GM12878 (cell line): Measurements from ENCODE around the gene TRIP11. TPM values are rescaled to one million over a fixed set of nuclear protein-coding genes. Genes with fewer than 3 reads are reported as not detected.

ENCODE experiments used
- ATAC-seq: fragments of 200-7000 bp; cut with Tn5 transposase; 3 replicates; pipeline ENCODE4 v1.9.1; 2020; ENCODE audit warnings: mild to moderate bottlenecking, moderate library complexity
- BruUV-seq: library from RNA; stranded (reverse); fragments of 400-500 nt; replicated peaks from 2 replicates; lab custom pipeline; 2021; lab: Mats Ljungman, UMichigan
- CTCF ChIA-PET: fragments of 300-600 bp; sonication (Branson Sonifier 250); formaldehyde crosslinking; extraction: SDS; loops from one replicate; lab custom pipeline; 2021; ENCODE audit warnings: inconsistent platforms; lab: Yijun Ruan, JAX
- POLR2A ChIA-PET: fragments of 350-600 bp; formaldehyde crosslinking; extraction: SDS; loops from one replicate; lab custom pipeline; 2021; ENCODE audit warnings: inconsistent platforms; lab: Charles Lee
- RAD21 ChIA-PET: fragments of 300-600 bp; sonication (Branson Sonifier 250); formaldehyde crosslinking; loops from one replicate; lab custom pipeline; 2023; ENCODE audit warnings: antibody characterized with exemption; ENCODE audit not compliant: unreplicated experiment; lab: Charles Lee
- SMC1A ChIA-PET: fragments of 300-600 bp; sonication (Branson Sonifier 250); formaldehyde crosslinking; loops from one replicate; lab custom pipeline; 2023; ENCODE audit not compliant: unreplicated experiment, uncharacterized antibody; lab: Charles Lee
- DNase-seq: peaks from one replicate; pipeline ENCODE4 v3.0.0-alpha.2; 2011; ENCODE audit warnings: low read depth, low spot score
- FAIRE-seq: peaks from 3 replicates; lab custom pipeline; 2011; peaks lifted over from hg19 to GRCh38; lab: Jason Lieb, UNC
- H2AFZ ChIP-seq: 2 replicates; pipeline ENCODE4 v1.6.0; 2011; ENCODE audit warnings: low read depth, low read length, control low read depth; ENCODE audit not compliant: control insufficient read depth
- H3K27ac ChIP-seq: 2 replicates; pipeline ENCODE4 v1.5.1; 2011; ENCODE audit warnings: control low read depth; ENCODE audit not compliant: control insufficient read depth, insufficient read depth
- H3K27me3 ChIP-seq, 2 experiments: replicated peaks in 1 of 2; 2 replicates each; pipeline versions ENCODE4 v1.6.0 to v1.6.1; 2011; ENCODE audit warnings: low read length in 1 of 2; ENCODE audit not compliant: control insufficient read depth in 2 of 2, insufficient read depth in 2 of 2
- H3K36me3 ChIP-seq, 2 experiments: 2 replicates each; pipeline ENCODE4 v1.5.1; 2011; ENCODE audit warnings: low read length in 1 of 2; ENCODE audit not compliant: control insufficient read depth in 2 of 2, insufficient read depth in 2 of 2
- H3K4me1 ChIP-seq: 2 replicates; pipeline ENCODE4 v1.6.1; 2011; ENCODE audit warnings: mild to moderate bottlenecking, low read length, moderate library complexity, mixed read lengths; ENCODE audit not compliant: control insufficient read depth, insufficient read depth
- H3K4me2 ChIP-seq: 2 replicates; pipeline ENCODE4 v1.6.0; 2011; ENCODE audit warnings: control low read depth; ENCODE audit not compliant: control insufficient read depth, insufficient read depth
- H3K4me3 ChIP-seq: fragments of 200-600 bp; sonication (generic); 2 replicates; pipeline ENCODE4 v1.5.1; 2016
- H3K79me2 ChIP-seq: 2 replicates; pipeline ENCODE4 v1.6.0; 2011; ENCODE audit warnings: low read length; ENCODE audit not compliant: control insufficient read depth, insufficient read depth
- H3K9ac ChIP-seq: 2 replicates; pipeline ENCODE4 v1.8.0; 2011; ENCODE audit warnings: low read length, control low read depth, mixed read lengths; ENCODE audit not compliant: control insufficient read depth, insufficient read depth
- H3K9me3 ChIP-seq: replicated peaks from 3 replicates; pipeline ENCODE4 v1.5.1; 2011; ENCODE audit warnings: mild to moderate bottlenecking, low read length; ENCODE audit not compliant: control insufficient read depth, insufficient read depth
- H4K20me1 ChIP-seq: 2 replicates; pipeline ENCODE4 v1.6.0; 2011; ENCODE audit not compliant: control insufficient read depth, insufficient read depth
- ASH2L ChIP-seq: fragments of 300-600, 200-600 bp; sonication (generic); IDR thresholded peaks from 2 replicates; pipeline ENCODE4 v1.6.1; 2017; ENCODE audit warnings: low read depth, mild to moderate bottlenecking, borderline replicate concordance
- ETV6 ChIP-seq, 2 experiments: fragments of 450-650 bp in 1 of 2; IDR thresholded peaks in 1 of 2; conservative IDR thresholded peaks in 1 of 2; 2 replicates each; pipeline ENCODE4 v1.6.1; 2014; ENCODE audit warnings: antibody characterized with exemption in 1 of 2, borderline replicate concordance in 1 of 2, low read depth in 1 of 2, mild to moderate bottlenecking in 1 of 2, moderate library complexity in 1 of 2
- KAT2A ChIP-seq: conservative IDR thresholded peaks from 2 replicates; pipeline ENCODE4 v1.6.1; 2011; ENCODE audit warnings: low read depth, low read length; ENCODE audit not compliant: control insufficient read depth
- MAX ChIP-seq: IDR thresholded peaks from 2 replicates; pipeline ENCODE4 v1.6.1; 2012; ENCODE audit warnings: low read depth, low read length, improper control_type of control experiment
- MTA2 ChIP-seq: fragments of 450-650 bp; IDR thresholded peaks from 2 replicates; pipeline ENCODE4 v1.6.1; 2016; ENCODE audit warnings: low read depth, mild to moderate bottlenecking, moderate library complexity
- RAD51 ChIP-seq: fragments of 450-650 bp; IDR thresholded peaks from 2 replicates; pipeline ENCODE4 v1.6.1; 2016; ENCODE audit warnings: moderate library complexity, mild to moderate bottlenecking, inconsistent platforms
- SUZ12 ChIP-seq: fragments of 200-600 bp; sonication (generic); IDR thresholded peaks from one replicate; pipeline ENCODE4 v1.6.1; 2018; ENCODE audit warnings: antibody characterized with exemption, mild to moderate bottlenecking; ENCODE audit not compliant: unreplicated experiment
- WGBS: methylation state at CpG from one replicate; pipeline ENCODE4 v1.1.6; 2016; ENCODE audit warnings: low lambda C conversion rate; ENCODE audit not compliant: insufficient replicate concordance, insufficient coverage; ENCODE audit errors: missing lambda C conversion rate; 5-methylcytosine and 5-hydroxymethylcytosine counted together
- in situ Hi-C: fragments of 300-500 bp; cut with MboI; formaldehyde crosslinking; loops from 9 replicates; pipeline ENCODE4 v1.14.3; 2018; ENCODE audit warnings: mixed read lengths
- intact Hi-C: fragments of 100-400 bp; cut with micrococcal nuclease; formaldehyde crosslinking; loops from one replicate; pipeline ENCODE4 v1.14.2; 2022; ENCODE audit not compliant: unreplicated experiment
- polyA plus RNA-seq, 11 experiments: library from polyadenylated mRNA; depleted of rRNA in 4 of 11; unstranded in 6 of 11; stranded (reverse) in 5 of 11; fragments of >200 nt; fragmentation: Nextera tagmentation in 4 of 11; fragmentation: Illumina TruSeq in 1 of 11; extraction: Ambion mirVana in 4 of 11; extraction: Trizol in 1 of 11; gene quantifications; 1 replicate in 1 of 11; 2 replicates in 10 of 11; pipeline versions ENCODE4 v1.2.1 to v1.2.3, GENCODE V29; 2011 to 2016; ENCODE audit warnings: inconsistent platforms in 2 of 11, missing spikeins in 2 of 11, low read depth in 1 of 11
- total RNA-seq, 4 experiments: library from RNA; depleted of rRNA in 3 of 4; stranded (reverse); fragments of >200 nt in 3 of 4; fragmentation: Illumina TruSeq in 1 of 4; extraction: Trizol in 1 of 4; gene quantifications; 2 replicates each; pipeline versions ENCODE4 v1.2.1 to v1.2.3, GENCODE V29; 2013 to 2021
- TF ChIP-seq, protein P1 (sequence below): IDR thresholded peaks from 2 replicates; pipeline ENCODE4 v1.6.1; 2011; ENCODE audit warnings: low read depth, low read length, improper control_type of control experiment, borderline replicate concordance
- TF ChIP-seq, protein P2 (sequence below): fragments of 450-650 bp; IDR thresholded peaks from 2 replicates; pipeline ENCODE4 v1.6.1; 2017; ENCODE audit warnings: antibody characterized with exemption, mild to moderate bottlenecking, moderate library complexity

Gene TRIP11
- total and polyA plus RNA-seq, 10 of the 15 experiments (the other 5 are each of a cell fraction or from before 2014, with no cell fraction given): 5.3 to 46.1 (median 19.9) TPM

- CTCF ChIA-PET: interaction anchor here (1.1 kb wide), 1 partner anchor 36 kb away, joined by 3 read pairs; no protein-coding TSS in a partner anchor
- no peak for FAIRE-seq
- no peak overlapping the region for H3K27ac ChIP-seq
- no peaks in the 10 kb centered on the region; a peak in 1 of 4 replicates for H3K36me3 ChIP-seq
- in situ Hi-C loops (no loop called here), intact Hi-C loops (no loop called here)
- H3K9ac ChIP-seq: no peak overlapping the region
- POLR2A ChIA-PET: no interaction called here
- no peaks in the 10 kb centered on the region for H3K79me2 ChIP-seq
- H3K4me2 ChIP-seq: no peak overlapping the region
- H3K9me3 ChIP-seq: no peaks in the 10 kb centered on the region
- H4K20me1 ChIP-seq: no peaks in the 10 kb centered on the region
- BruUV-seq: no TSS peak
- 68% methylated on average over 11 of the region's 14 CpGs for WGBS
- no peaks in the 10 kb centered on the region for H3K27me3 ChIP-seq
- TF ChIP-seq KAT2A (no peak), MTA2 (no peak)
- no peak for DNase-seq
- ATAC-seq: no peak
- RAD21 ChIA-PET: interaction anchor here (0.5 kb wide), 1 partner anchor 153 kb away, joined by 3 read pairs; no protein-coding TSS in a partner anchor
- no peaks in the 10 kb centered on the region for H3K4me1 ChIP-seq
- SMC1A ChIA-PET: interaction anchor here (0.6 to 1.5 kb wide), 4 partner anchors 21 to 312 kb away, joined by 3 to 4 read pairs (median 3); no protein-coding TSS in a partner anchor
- H3K4me3 ChIP-seq: no peak overlapping the region
- no peak overlapping the region for H2AFZ ChIP-seq
These were observed 78.3 kb downstream of the TRIP11 start for GRCh38 chr14:91961297-91962220.

- no peak for ATAC-seq
- H3K9ac ChIP-seq: no peak overlapping the region
- H3K27ac ChIP-seq: no peak overlapping the region
- no peak for DNase-seq
- no peaks in the 10 kb centered on the region; a peak in 1 of 4 replicates for H3K36me3 ChIP-seq
- RAD21 ChIA-PET: no interaction called here
- intact Hi-C loops: no loop called here
- H3K79me2 ChIP-seq: no peaks in the 10 kb centered on the region
- H4K20me1 ChIP-seq: no peaks in the 10 kb centered on the region
- no peak overlapping the region for H3K4me3 ChIP-seq
- H3K27me3 ChIP-seq: no peaks in the 10 kb centered on the region
- H3K9me3 ChIP-seq: no peaks in the 10 kb centered on the region
- in situ Hi-C loops: no loop called here
- no peaks in the 10 kb centered on the region for H3K4me1 ChIP-seq
- H2AFZ ChIP-seq: no peak overlapping the region
- no peak overlapping the region for H3K4me2 ChIP-seq
- SMC1A ChIA-PET: no interaction called here
- POLR2A ChIA-PET: no interaction called here
- CTCF ChIA-PET: no interaction called here
- FAIRE-seq: no peak
- BruUV-seq: no TSS peak
- WGBS: 55% methylated on average over 9 of the region's 9 CpGs
- TF ChIP-seq, protein P1, sequence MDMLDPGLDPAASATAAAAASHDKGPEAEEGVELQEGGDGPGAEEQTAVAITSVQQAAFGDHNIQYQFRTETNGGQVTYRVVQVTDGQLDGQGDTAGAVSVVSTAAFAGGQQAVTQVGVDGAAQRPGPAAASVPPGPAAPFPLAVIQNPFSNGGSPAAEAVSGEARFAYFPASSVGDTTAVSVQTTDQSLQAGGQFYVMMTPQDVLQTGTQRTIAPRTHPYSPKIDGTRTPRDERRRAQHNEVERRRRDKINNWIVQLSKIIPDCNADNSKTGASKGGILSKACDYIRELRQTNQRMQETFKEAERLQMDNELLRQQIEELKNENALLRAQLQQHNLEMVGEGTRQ: no peak
- TF ChIP-seq MAX: no peak
- TF ChIP-seq ASH2L: no peak
- TF ChIP-seq, protein P2, sequence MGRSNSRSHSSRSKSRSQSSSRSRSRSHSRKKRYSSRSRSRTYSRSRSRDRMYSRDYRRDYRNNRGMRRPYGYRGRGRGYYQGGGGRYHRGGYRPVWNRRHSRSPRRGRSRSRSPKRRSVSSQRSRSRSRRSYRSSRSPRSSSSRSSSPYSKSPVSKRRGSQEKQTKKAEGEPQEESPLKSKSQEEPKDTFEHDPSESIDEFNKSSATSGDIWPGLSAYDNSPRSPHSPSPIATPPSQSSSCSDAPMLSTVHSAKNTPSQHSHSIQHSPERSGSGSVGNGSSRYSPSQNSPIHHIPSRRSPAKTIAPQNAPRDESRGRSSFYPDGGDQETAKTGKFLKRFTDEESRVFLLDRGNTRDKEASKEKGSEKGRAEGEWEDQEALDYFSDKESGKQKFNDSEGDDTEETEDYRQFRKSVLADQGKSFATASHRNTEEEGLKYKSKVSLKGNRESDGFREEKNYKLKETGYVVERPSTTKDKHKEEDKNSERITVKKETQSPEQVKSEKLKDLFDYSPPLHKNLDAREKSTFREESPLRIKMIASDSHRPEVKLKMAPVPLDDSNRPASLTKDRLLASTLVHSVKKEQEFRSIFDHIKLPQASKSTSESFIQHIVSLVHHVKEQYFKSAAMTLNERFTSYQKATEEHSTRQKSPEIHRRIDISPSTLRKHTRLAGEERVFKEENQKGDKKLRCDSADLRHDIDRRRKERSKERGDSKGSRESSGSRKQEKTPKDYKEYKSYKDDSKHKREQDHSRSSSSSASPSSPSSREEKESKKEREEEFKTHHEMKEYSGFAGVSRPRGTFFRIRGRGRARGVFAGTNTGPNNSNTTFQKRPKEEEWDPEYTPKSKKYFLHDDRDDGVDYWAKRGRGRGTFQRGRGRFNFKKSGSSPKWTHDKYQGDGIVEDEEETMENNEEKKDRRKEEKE: no peak
- no peak for TF ChIP-seq RAD51
- no peak for TF ChIP-seq ETV6 (conservative IDR thresholded peaks at IDR 0.05 in 1 of 2, IDR thresholded peaks at IDR 0.05 in 1 of 2; ENCODE audit: borderline replicate concordance in 1 of 2, low read depth in 1 of 2)
- TF ChIP-seq SUZ12: no peak
These were observed 82.0 kb downstream of the TRIP11 start for GRCh38 chr14:91957876-91958313.
